Upper lobe of right lung (tissue), 1 donor: ENCODE data around the gene DDX19B. TPM values are rescaled to one million over a fixed set of nuclear protein-coding genes. Genes with fewer than 3 reads are reported as not detected.
"Not testable (repeated sequence)": the region's sequence is repeated elsewhere in the genome, so short reads cannot be mapped to it uniquely, and the experiment has no call there.

Experiments used
- ATAC-seq: fragments of 200-7000 bp; cut with Tn5 transposase; one replicate; pipeline ENCODE4 v1.9.1; 2020; ENCODE audit warnings: mild to moderate bottlenecking, moderate library complexity
- DNase-seq: peaks from one replicate; pipeline ENCODE4 v3.0.0-alpha.2; 2020
- H3K27ac ChIP-seq: fragments of 200-600 bp; one replicate; pipeline ENCODE4 v1.8.0; 2022
- H3K27me3 ChIP-seq: fragments of 200-600 bp; one replicate; pipeline ENCODE4 v1.8.0; 2022; ENCODE audit warnings: mild to moderate bottlenecking
- H3K36me3 ChIP-seq: fragments of 200-600 bp; one replicate; pipeline ENCODE4 v1.8.0; 2022
- H3K4me1 ChIP-seq: fragments of 200-600 bp; one replicate; pipeline ENCODE4 v1.8.0; 2022
- H3K4me3 ChIP-seq: fragments of 200-600 bp; one replicate; pipeline ENCODE4 v1.8.0; 2022; ENCODE audit warnings: mild to moderate bottlenecking
- H3K9me3 ChIP-seq: fragments of 200-600 bp; one replicate; pipeline ENCODE4 v1.8.0; 2022
- intact Hi-C: fragments of 100-400 bp; cut with DNase I; formaldehyde crosslinking; loops from one replicate; pipeline ENCODE4 v1.11.0; 2022
- total RNA-seq: library from RNA; stranded (reverse); fragmentation: NEBNext Ultra II Directional; extraction: Animal tissue kit (Norgen Biotek cat#: 25700); gene quantifications from one replicate; pipeline ENCODE4 v1.2.1, GENCODE V29; 2021
- TF ChIP-seq, protein P1 (sequence below): fragments of 200-600 bp; IDR thresholded peaks from one replicate; pipeline ENCODE4 v1.8.0; 2022; ENCODE audit warnings: antibody characterized with exemption
- donor health status: DM: no; HTN: yes; CAD: no; lungs with severe emphysema.

DDX19B gene
- total RNA-seq, 1 donor from 2014 or later: 27.6 TPM

DNA sequence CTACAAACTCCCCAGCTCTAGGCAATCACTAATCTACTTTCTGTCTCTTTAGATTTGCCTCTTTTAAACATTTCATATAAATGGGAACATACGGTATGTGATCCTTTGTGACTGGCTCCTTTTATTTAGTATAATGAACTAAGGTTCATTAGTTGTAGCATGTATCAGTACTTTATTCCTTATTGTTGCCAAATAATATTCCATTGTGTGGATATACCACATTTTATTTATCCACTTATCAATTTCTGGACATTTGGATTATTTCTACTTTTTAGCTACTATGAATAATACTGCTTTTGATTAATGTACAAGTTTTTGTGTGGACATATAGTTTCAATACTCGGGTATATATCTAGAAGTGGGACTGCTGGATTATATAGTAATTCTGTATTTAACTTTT, 7.9 kb downstream of the DDX19B start:
- Histone ChIP-seq H3K27ac (no peak overlapping the region), H3K36me3 (no peaks in the 10 kb centered on the region), H3K27me3 (no peaks in the 10 kb centered on the region), H3K4me1 (no peaks in the 10 kb centered on the region), H3K4me3 (no peak overlapping the region), H3K9me3 (no peaks in the 10 kb centered on the region)
- TF ChIP-seq, protein P1, sequence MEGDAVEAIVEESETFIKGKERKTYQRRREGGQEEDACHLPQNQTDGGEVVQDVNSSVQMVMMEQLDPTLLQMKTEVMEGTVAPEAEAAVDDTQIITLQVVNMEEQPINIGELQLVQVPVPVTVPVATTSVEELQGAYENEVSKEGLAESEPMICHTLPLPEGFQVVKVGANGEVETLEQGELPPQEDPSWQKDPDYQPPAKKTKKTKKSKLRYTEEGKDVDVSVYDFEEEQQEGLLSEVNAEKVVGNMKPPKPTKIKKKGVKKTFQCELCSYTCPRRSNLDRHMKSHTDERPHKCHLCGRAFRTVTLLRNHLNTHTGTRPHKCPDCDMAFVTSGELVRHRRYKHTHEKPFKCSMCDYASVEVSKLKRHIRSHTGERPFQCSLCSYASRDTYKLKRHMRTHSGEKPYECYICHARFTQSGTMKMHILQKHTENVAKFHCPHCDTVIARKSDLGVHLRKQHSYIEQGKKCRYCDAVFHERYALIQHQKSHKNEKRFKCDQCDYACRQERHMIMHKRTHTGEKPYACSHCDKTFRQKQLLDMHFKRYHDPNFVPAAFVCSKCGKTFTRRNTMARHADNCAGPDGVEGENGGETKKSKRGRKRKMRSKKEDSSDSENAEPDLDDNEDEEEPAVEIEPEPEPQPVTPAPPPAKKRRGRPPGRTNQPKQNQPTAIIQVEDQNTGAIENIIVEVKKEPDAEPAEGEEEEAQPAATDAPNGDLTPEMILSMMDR: no peak
- intact Hi-C loops: no loop called here
- DNase-seq (no peak), ATAC-seq (no peak)

DNA sequence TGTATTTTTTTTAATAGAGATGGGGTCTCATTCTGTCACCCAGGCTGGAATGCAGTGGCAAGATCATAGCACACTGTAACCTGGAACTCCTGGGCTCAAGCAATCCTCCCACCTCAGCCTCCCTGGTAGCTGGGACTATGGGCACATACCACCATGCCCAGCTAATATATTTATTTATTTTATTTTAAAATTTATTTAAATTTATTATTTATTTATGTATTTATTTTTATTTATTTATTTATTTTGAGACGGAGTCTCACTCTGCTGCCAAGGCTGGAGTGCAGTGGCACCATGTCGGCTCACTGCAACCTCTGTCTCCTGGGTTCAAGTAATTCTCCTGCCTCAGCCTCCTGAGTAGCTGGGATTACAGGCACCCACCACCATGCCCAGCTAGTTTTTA, 8.7 kb downstream of the DDX19B start:
- H3K36me3 ChIP-seq, H3K27ac ChIP-seq, ATAC-seq, H3K27me3 ChIP-seq, H3K4me1 ChIP-seq, intact Hi-C loops, H3K4me3 ChIP-seq, H3K9me3 ChIP-seq, DNase-seq: not testable (repeated sequence)

DNA sequence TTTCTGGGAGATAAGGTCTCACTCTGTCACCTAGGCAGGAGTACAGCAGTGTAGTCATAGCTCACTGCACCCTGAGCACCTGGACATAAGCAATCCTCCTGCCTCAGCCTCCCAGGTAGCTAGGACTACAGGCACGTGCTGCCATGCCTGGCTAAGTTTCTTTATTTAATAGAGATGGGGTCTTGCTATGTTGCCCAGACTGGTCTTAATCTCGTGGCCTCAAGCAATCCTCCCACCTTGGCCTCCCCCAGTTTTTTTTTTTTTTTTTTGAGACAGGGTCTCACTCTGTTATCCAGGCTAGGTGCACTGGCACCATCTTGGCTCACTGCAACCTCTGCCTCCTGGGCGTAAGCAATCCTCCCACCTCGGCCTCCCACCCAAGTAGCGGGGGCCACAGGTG, 21.1 kb downstream of the DDX19B start:
- Histone ChIP-seq H3K4me1 (no peaks in the 10 kb centered on the region), H3K27me3 (no peaks in the 10 kb centered on the region), H3K27ac (no peak overlapping the region), H3K9me3 (no peaks in the 10 kb centered on the region), H3K36me3 (peaks cover 93% of the 10 kb centered on the region), H3K4me3 (no peak overlapping the region)
- ATAC-seq (no peak), DNase-seq (no peak)
- intact Hi-C loops: no loop called here
- TF ChIP-seq, protein P1: no peak

DNA sequence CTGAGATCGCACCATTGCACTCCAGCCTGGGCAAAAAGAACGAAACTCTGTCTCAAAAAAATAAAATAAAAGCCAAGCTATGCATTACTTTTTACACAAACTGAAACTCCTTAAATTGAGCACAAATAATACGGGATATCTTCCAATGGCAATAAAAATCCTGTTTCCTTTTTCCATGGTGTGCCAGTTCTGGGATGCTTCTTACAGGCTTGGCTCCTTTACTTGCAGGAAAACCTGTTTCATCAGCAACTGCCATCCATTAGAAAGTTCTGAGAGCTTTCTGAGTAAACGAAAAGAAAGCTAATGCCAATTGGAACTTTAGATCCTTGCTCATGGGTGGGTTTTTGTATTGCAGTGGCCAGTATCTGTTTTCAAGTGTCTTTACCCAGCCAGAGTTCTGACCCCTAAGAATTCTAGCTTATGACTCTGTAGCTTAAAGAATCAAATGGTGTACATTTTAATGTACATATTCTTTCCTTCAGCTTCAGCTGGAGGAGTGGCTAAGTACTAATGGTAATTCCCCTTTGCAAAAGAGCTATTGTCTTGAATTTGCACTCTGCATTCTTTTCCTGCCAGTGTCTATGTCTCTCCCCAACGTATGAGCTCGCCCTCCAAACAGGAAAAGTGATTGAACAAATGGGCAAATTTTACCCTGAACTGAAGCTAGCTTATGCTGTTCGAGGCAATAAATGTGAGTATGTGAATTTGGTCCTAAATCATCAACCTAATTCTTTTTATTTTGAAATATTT, 26.2 kb downstream of the DDX19B start:
- TF ChIP-seq, protein P1: no peak
- no peaks in the 10 kb centered on the region for H3K9me3 ChIP-seq
- H3K27me3 ChIP-seq: no peaks in the 10 kb centered on the region
- no peak overlapping the region for H3K4me3 ChIP-seq
- ATAC-seq: no peak
- H3K4me1 ChIP-seq: no peaks in the 10 kb centered on the region
- peaks cover 94% of the 10 kb centered on the region for H3K36me3 ChIP-seq
- no peak for DNase-seq
- intact Hi-C loops: no loop called here
- no peak overlapping the region for H3K27ac ChIP-seq

DNA sequence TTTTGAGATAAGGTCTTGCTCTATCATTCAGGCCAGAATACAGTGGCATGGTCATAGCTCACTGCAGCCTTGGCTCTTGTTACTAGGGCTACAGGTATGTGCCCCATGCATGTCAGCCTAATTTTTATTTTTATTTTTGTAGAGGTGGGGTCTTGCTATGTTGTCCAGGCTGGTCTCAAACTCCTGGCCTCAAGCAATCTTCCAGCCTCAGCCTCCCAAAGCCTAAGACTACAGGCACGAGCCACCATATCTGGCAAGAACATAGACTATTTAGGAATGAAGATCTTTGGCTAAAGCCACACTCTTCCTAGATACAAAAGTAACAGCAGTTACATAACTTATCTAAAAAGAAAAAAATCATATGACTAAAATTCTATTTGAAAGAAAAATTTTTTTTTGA, 32.1 kb downstream of the DDX19B start:
- Histone ChIP-seq H3K27me3 (no peaks in the 10 kb centered on the region), H3K4me3 (no peak overlapping the region), H3K36me3 (peaks cover 86% of the 10 kb centered on the region), H3K4me1 (no peaks in the 10 kb centered on the region), H3K9me3 (no peaks in the 10 kb centered on the region), H3K27ac (no peak overlapping the region)
- TF ChIP-seq, protein P1: no peak
- ATAC-seq (no peak), DNase-seq (no peak)
- intact Hi-C loops: no loop called here

DNA sequence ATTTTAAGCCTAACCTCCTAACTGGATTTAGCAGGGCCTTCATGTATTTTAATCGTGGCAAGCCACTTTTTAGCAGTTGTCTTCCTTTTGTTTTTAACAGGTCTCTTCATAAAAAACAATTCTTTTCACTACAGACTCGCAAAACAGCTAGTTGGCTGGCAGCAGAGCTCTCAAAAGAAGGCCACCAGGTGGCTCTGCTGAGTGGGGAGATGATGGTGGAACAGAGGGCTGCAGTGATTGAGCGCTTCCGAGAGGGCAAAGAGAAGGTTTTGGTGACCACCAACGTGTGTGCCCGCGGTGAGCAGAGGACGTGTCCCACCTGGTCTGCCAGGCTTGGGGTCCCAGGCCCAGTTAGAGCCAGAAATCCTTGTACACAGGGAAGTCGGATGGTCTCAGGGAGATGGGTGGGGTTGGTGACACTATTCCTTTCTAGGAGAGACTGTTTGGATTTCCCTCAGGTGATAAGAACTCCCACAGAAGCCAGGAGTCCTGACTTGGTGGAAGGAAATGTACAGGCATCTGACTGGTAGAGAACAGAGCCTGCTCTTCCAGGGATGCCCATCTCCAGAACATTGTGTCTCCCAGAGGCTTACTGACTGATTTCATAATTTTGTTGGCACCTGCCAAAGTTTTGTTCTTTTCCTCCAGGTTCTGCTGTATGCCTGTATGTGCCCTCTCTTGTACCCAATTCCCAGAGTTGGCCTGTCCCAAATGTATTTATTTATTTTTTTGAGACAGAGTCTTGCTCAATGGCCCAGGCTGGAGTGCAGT, 32.8 kb downstream of the DDX19B start:
- intact Hi-C loops: no loop called here
- peaks cover 85% of the 10 kb centered on the region for H3K36me3 ChIP-seq
- no peak for DNase-seq
- H3K27ac ChIP-seq: no peak overlapping the region
- no peak overlapping the region for H3K4me3 ChIP-seq
- H3K4me1 ChIP-seq: no peaks in the 10 kb centered on the region
- peak; percentile 49 for ATAC-seq
- no peaks in the 10 kb centered on the region for H3K9me3 ChIP-seq
- TF ChIP-seq, protein P1: peak; percentile 37
- no peaks in the 10 kb centered on the region for H3K27me3 ChIP-seq

DNA sequence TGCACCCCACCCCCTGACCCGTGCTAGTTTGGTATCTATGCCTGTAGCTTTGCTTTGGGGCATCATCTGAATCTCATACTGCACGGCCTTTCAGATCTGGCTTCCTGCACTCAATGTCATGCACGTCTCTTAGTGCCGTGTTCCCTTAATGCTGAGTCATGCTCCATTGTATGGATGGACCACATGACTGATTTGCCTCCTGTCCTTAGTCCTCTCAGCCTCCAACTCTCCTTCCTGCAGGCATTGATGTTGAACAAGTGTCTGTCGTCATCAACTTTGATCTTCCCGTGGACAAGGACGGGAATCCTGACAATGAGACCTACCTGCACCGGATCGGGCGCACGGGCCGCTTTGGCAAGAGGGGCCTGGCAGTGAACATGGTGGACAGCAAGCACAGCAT, 33.7 kb downstream of the DDX19B start:
- H3K4me1 ChIP-seq, H3K4me3 ChIP-seq, H3K27ac ChIP-seq, H3K27me3 ChIP-seq, DNase-seq, H3K9me3 ChIP-seq, ATAC-seq, intact Hi-C loops: not testable (repeated sequence)
- peaks cover 76% of the 10 kb centered on the region for H3K36me3 ChIP-seq
